Measurements from ENCODE around the gene TLE2.
A peak's percentile ranks its signal among the peaks of the same experiment; 100 is the strongest.

Gene TLE2

GRCh38 chr19:3036119-3036976 is 7.3 kb upstream of the TLE2 start:
- DNase-seq = peak; percentile 69

GRCh38 chr19:3035542-3036118 is 6.5 kb upstream of the TLE2 start:
- peak; percentile 83 for DNase-seq

GRCh38 chr19:3034656-3035541 is 5.8 kb upstream of the TLE2 start:
- DNase-seq = no peak

GRCh38 chr19:3034406-3034655 is 5.3 kb upstream of the TLE2 start:
- DNase-seq = no peak

- DNase-seq = no peak
Observed at GRCh38 chr19:3033595-3034405, 4.7 kb upstream of the TLE2 start.

GRCh38 chr19:3031607-3031867 is 2.5 kb upstream of the TLE2 start:
- no peak for DNase-seq

GRCh38 chr19:3028305-3029064 is 595 bp downstream of the TLE2 start:
- DNase-seq = no peak

GRCh38 chr19:3027981-3028304 is 1.1 kb downstream of the TLE2 start:
- no peak for DNase-seq

- DNase-seq = no peak
Observed at GRCh38 chr19:3027292-3027691, 1.8 kb downstream of the TLE2 start.

- DNase-seq = no peak
Observed at GRCh38 chr19:3026768-3027167, 2.3 kb downstream of the TLE2 start.

GRCh38 chr19:3025549-3025886 is 3.6 kb downstream of the TLE2 start:
- DNase-seq = no peak

- no peak for DNase-seq
Observed at GRCh38 chr19:3024870-3025548, 4.1 kb downstream of the TLE2 start.

GRCh38 chr19:3024509-3024869 is 4.6 kb downstream of the TLE2 start:
- no peak for DNase-seq

GRCh38 chr19:3020321-3020960 is 8.6 kb downstream of the TLE2 start:
- DNase-seq = no peak

- DNase-seq = no peak
Observed at GRCh38 chr19:3019211-3019854, 9.7 kb downstream of the TLE2 start.

- no peak for DNase-seq
Observed at GRCh38 chr19:3017923-3018322, 11.2 kb downstream of the TLE2 start.

- DNase-seq = no peak
Observed at GRCh38 chr19:3015126-3016057, 13.7 kb downstream of the TLE2 start.

- no peak for DNase-seq
Observed at GRCh38 chr19:3014135-3014534, 14.9 kb downstream of the TLE2 start.

- no peak for DNase-seq
Observed at GRCh38 chr19:3013263-3013725, 15.8 kb downstream of the TLE2 start.

Data from GOT3 (cell line).